ENCODE results near the gene SUMF1.

DNA sequence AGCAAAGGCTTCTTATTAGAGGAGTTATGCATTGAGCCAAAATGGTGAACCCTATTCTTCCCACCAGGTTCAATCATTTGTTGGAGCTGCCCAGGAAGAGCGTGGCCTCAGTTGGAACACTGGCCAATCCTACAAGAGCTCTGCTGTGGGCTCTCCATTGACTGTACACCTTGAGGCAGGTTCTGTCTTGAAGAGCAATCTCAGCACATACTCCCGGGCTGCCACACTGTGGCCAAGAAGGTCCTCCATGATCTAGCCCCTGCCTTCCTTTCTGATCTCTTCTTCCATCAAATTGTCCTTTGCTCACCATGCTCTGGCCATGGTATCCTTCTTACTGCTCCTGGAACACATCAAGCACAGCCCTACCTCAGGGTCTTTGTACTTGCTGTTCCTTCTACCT is 5.7 kb upstream of the SUMF1 start:
- TF ChIP-seq, protein P1, sequence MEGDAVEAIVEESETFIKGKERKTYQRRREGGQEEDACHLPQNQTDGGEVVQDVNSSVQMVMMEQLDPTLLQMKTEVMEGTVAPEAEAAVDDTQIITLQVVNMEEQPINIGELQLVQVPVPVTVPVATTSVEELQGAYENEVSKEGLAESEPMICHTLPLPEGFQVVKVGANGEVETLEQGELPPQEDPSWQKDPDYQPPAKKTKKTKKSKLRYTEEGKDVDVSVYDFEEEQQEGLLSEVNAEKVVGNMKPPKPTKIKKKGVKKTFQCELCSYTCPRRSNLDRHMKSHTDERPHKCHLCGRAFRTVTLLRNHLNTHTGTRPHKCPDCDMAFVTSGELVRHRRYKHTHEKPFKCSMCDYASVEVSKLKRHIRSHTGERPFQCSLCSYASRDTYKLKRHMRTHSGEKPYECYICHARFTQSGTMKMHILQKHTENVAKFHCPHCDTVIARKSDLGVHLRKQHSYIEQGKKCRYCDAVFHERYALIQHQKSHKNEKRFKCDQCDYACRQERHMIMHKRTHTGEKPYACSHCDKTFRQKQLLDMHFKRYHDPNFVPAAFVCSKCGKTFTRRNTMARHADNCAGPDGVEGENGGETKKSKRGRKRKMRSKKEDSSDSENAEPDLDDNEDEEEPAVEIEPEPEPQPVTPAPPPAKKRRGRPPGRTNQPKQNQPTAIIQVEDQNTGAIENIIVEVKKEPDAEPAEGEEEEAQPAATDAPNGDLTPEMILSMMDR (IDR thresholded peaks at IDR 0.05), result no peak
- no peak for TF ChIP-seq POLR2A (IDR thresholded peaks at IDR 0.05)
